Type B pancreatic cell (in vitro differentiated cells): ENCODE measurements around the gene SYT12. TPM values are rescaled to one million over a fixed set of nuclear protein-coding genes. Genes with fewer than 3 reads are reported as not detected.
A peak's percentile ranks its signal among the peaks of the same experiment; 100 is the strongest.

Experiments used
- DNase-seq: peaks from one replicate; pipeline ENCODE4 v3.0.0; 2021; ENCODE audit warnings: mixed read lengths; ENCODE audit not compliant: unreplicated experiment; ENCODE audit errors: extremely low spot score
- H3K27ac Mint-ChIP-seq: 2 replicates; pipeline ENCODE4 v1.8.0; 2021; ENCODE audit warnings: mild to moderate bottlenecking, mixed read lengths
- H3K27me3 Mint-ChIP-seq: 2 replicates; pipeline ENCODE4 v1.8.0; 2021; ENCODE audit warnings: mixed read lengths
- H3K36me3 Mint-ChIP-seq: 2 replicates; pipeline ENCODE4 v1.8.0; 2021; ENCODE audit warnings: mixed read lengths
- H3K4me1 Mint-ChIP-seq: one replicate; pipeline ENCODE4 v1.8.0; 2021; ENCODE audit warnings: mixed read lengths; ENCODE audit not compliant: unreplicated experiment
- H3K4me3 Mint-ChIP-seq: 2 replicates; pipeline ENCODE4 v1.8.0; 2021; ENCODE audit warnings: mild to moderate bottlenecking, mixed read lengths
- H3K9me3 Mint-ChIP-seq: 2 replicates; pipeline ENCODE4 v1.8.0; 2021; ENCODE audit warnings: mixed read lengths
- total RNA-seq: library from RNA; stranded (reverse); gene quantifications from 2 replicates; pipeline ENCODE4 v1.2.1, GENCODE V29; 2021; ENCODE audit warnings: low replicate concordance
- TF ChIP-seq, protein P1 (sequence below): fragments of 200-600 bp; sonication (generic); conservative IDR thresholded peaks from 2 replicates; pipeline ENCODE4 v1.5.0; 2021; ENCODE audit warnings: antibody characterized with exemption, mild to moderate bottlenecking

SYT12 gene
- total RNA-seq, 1 donor from 2014 or later = 0.24 TPM

GRCh38 chr11:67058506-67058905 lies 35.6 kb downstream of the SYT12 start:
- Mint-ChIP-seq H3K36me3 (peaks cover 4% of the 10 kb centered on the region), H3K27me3 (no peaks in the 10 kb centered on the region), H3K4me3 (peak overlapping the region; percentile 49), H3K4me1 (peaks cover 19% of the 10 kb centered on the region), H3K27ac (peak overlapping the region; percentile 46), H3K9me3 (no peaks in the 10 kb centered on the region)
- no peak for DNase-seq
- TF ChIP-seq, protein P1, sequence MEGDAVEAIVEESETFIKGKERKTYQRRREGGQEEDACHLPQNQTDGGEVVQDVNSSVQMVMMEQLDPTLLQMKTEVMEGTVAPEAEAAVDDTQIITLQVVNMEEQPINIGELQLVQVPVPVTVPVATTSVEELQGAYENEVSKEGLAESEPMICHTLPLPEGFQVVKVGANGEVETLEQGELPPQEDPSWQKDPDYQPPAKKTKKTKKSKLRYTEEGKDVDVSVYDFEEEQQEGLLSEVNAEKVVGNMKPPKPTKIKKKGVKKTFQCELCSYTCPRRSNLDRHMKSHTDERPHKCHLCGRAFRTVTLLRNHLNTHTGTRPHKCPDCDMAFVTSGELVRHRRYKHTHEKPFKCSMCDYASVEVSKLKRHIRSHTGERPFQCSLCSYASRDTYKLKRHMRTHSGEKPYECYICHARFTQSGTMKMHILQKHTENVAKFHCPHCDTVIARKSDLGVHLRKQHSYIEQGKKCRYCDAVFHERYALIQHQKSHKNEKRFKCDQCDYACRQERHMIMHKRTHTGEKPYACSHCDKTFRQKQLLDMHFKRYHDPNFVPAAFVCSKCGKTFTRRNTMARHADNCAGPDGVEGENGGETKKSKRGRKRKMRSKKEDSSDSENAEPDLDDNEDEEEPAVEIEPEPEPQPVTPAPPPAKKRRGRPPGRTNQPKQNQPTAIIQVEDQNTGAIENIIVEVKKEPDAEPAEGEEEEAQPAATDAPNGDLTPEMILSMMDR = no peak

DNA sequence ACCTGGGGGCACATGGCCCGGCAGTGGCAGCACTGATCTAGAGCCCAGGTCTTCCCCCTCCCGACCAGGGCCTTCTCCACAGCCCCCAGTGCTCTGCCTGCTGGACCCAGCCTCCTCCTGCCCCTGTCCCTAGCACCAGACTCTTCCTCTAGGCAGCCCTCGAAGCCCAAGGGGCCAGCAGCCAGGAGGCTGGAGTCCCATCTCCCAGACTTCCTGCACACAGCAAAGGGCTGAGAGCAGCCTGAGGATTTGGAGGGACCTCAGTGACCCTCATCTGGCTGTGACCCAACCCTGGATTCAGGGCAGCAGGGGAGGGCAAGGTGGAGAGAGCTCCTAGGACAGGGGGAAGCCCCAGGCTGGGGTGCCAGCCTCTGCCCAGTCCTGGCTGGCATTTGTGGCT lies 36.7 kb downstream of the SYT12 start:
- Mint-ChIP-seq H3K4me3 (no peak overlapping the region), H3K9me3 (no peaks in the 10 kb centered on the region), H3K27ac (no peak overlapping the region), H3K36me3 (peaks cover 4% of the 10 kb centered on the region), H3K4me1 (peaks cover 12% of the 10 kb centered on the region), H3K27me3 (no peaks in the 10 kb centered on the region)
- TF ChIP-seq, protein P1 = no peak
- no peak for DNase-seq

DNA sequence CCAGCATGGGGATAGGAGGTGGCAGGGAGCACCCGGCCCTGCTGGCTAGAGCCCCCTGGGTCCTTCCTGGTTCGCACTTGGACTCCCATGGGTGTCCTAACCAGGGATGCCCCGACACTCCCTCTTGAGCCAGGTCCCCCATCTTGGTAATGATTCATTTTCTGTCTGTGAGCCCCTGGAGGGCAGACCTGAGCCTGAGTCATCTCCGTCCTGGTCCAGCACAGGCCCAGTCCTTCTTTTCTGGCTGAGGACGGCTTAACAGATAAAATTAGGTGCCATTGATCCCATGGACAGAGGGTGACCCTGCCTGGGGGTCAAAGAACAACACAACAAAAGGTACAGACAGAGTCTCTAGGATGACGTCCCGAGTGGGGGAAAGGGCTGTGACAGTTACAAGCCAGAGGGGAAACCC lies 37.2 kb downstream of the SYT12 start:
- H3K4me1 Mint-ChIP-seq = peaks cover 9% of the 10 kb centered on the region
- DNase-seq = no peak
- no peaks in the 10 kb centered on the region for H3K27me3 Mint-ChIP-seq
- TF ChIP-seq, protein P1 = no peak
- H3K36me3 Mint-ChIP-seq = peaks cover 4% of the 10 kb centered on the region
- no peak overlapping the region for H3K27ac Mint-ChIP-seq
- H3K9me3 Mint-ChIP-seq = no peaks in the 10 kb centered on the region
- no peak overlapping the region for H3K4me3 Mint-ChIP-seq

DNA sequence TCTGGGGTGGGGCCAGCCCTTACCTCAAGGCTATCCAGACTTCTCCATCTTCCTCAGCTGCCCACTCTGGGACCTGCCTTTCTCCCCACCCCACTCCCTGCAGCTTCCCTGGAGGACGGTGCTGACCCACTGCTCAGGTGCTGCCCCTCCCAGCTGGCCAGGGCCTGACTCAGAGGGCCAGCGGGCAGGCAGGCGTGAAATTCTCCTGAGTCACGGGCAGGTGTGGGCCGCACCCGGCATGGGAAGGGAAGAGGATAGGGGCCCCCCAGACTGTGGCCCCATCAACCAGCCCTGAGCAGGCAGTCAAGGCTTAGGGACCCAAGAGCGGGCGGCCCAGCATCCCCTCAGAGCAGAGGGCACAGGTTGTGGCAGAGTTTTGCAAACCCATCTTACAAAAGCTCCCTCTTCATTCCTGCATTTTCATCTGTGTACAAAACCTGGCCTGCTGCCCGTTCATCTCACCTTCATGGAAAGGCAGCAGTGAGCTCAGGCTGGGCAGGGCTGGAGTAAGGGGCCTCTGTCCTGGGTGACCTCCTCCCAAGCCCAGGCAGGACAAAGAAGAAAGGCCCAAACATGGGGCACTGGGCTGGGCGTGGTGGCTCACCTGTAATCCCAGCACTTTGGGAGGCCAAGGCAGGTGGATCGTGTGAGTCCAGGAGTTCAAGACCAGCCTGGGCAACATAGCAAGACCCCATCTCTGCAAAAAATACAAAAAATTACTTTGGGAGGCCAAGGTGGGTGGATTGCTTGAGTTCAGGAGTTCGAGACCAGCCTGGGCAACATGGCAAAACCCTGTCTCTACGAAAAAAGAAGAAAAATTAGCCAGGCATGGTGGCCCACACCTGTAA lies 39.8 kb downstream of the SYT12 start:
- no peak for DNase-seq
- Mint-ChIP-seq H3K27me3 (no peaks in the 10 kb centered on the region), H3K9me3 (no peaks in the 10 kb centered on the region), H3K36me3 (peaks cover 4% of the 10 kb centered on the region), H3K27ac (peak overlapping the region; percentile 65), H3K4me1 (no peaks in the 10 kb centered on the region), H3K4me3 (no peak overlapping the region)
- TF ChIP-seq, protein P1 = no peak

- no peak for DNase-seq
- no peaks in the 10 kb centered on the region for H3K27me3 Mint-ChIP-seq
- TF ChIP-seq, protein P1 = no peak
- no peaks in the 10 kb centered on the region for H3K9me3 Mint-ChIP-seq
- H3K27ac Mint-ChIP-seq = no peak overlapping the region
- H3K4me1 Mint-ChIP-seq = no peaks in the 10 kb centered on the region
- H3K4me3 Mint-ChIP-seq = no peak overlapping the region
- H3K36me3 Mint-ChIP-seq = no peaks in the 10 kb centered on the region
Measured at GRCh38 chr11:67066333-67066709, 43.4 kb downstream of the SYT12 start.
